ENCODE measurements around the gene KIAA0232.
A peak's percentile ranks its signal among the peaks of the same experiment; 100 is the strongest.

GRCh38 chr4:6873792-6874461 is 91.4 kb downstream of the KIAA0232 start:
- TF ChIP-seq EZH2phosphoT487 (IDR thresholded peaks at IDR 0.05; ENCODE audit: borderline replicate concordance, low read length) (no peak), CTCF (IDR thresholded peaks at IDR 0.05; ENCODE audit: low read depth, low read length, poor library complexity, severe bottlenecking) (peak; percentile 95)
